Stimulated activated naive CD8-positive, alpha-beta T cell treated with anti-CD3 and anti-CD28 coated beads, Interleukin-15, Interleukin-2, amounts not matched to agents 100 U/mL and 50 U/mL, for 24 hours (primary cell): ENCODE measurements around the gene C1QL1.

Experiments
- ATAC-seq: fragments of 150-1000 bp; cut with Tn5 transposase; one replicate; pipeline ENCODE4 v1.10.0; 2021
- DNase-seq: peaks from one replicate; pipeline ENCODE4 v3.0.0; 2021

Gene C1QL1

DNA sequence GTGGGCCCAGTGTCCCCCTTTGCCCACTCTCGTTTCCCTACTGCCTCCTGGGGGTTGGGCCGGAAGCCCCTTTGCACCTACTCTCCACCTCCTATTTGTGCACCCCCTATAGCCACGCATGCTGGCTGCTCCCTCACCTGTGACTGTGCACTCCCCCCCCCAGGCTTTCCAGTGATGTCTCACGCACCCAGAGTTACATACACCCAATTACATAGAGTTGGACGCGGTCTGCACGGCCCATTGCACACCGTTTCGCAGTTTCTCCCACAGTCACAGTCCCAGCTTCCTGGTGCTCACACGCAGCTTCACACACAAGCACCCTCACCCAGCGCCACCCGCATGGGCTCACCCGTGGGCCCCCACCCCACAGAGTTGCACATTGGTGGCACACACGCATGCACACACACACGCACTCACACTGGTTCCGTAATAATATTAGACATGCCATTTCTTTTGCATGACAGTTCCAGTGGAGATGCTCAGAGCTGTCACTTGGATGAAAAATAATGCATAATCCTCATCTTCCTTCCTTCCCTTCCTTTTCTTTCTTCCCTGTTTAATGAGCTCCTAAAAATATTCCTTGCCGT is 21.5 kb upstream of the C1QL1 start:
- DNase-seq (no peak), ATAC-seq (no peak)

DNA sequence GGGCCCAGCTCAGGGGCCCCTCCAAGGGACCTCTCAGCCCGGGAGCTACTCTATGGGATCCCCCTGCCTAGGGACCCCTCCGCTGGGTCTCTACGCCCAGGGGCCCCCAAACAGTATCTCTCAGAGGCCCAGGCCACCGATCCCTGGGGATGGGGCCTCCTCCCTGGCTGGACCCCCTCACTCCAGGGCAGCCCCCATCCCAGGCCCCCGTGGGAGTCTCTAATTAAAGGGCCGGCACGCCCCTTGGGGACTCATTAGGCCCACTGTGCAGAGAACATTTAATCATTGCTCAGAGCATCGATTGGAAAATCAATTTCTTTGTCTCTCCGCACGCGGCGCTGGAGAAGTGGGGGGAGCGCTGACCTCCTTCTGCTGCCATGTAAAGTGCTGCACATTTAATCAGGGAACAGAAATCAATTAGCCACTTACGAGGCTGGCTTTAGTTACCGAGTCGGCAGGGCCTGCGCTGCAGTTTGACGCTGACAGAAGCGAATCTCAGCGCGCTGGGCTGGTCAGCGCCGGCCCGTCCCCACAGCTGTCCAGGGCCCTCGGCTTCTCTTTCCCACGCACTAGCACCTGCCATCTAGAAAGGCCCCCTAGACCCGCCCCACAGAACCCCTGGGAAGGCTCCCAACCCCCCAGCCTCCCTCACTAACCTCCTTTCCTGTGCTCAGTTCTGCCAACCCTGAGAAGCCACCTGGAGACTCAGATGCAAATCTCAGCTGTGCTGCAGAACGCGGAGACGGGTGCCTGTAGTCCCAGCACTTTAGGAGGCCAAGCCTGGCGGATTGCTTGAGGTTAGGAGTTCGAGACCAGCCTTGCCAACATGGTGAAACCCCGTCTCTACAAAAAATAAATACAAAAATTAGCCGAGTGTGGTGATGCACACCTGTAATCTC is 20.2 kb upstream of the C1QL1 start:
- DNase-seq (no peak), ATAC-seq (no peak)

DNA sequence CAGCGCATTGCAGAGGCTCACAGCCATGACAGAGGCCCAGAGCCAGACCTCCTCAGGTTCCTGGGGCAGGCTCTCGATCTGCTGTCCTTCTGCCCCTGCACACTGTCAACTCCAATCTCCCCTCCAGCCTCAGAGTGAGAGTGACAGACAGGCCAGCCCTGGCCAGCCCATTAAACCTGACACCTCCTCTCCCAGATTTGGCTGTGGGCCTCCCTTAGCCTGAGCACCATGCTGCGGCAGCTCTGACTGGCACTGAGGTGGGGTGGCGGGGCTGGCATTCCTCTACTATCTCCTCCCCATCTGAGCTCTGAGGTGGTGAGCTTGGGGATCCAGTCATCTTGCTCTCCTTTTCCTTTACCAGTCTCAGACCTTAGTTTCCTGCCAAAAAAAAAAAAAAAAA is 15.5 kb upstream of the C1QL1 start:
- no peak for DNase-seq
- no peak for ATAC-seq

DNA sequence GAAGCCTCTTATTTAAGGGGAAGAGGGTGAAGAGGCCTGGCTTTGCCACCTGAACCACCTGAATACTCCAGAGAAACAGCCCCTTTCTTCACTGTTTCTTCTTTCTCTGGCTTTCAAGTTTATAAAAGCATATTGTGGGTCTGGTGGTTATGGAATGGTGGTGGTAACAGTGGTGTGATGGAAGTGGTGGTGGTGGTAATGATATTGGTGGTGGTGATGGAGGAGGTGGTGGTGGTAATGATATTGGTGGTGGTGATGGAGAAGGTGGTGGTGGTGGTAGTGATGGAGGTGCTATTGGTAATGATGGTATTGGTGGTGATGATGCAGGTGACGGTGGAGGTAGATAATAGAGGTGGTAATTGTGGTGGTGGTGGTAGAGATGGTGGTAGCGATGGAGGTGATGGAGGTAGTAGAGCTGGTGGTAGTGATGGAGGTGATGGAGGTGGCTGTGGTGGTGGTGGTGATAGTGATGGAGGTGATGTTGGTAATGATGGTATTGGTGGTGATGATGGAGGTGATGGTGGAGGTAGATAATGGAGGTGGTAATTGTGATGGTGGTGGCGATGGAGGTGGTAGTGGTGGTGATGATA is 14.1 kb upstream of the C1QL1 start:
- ATAC-seq (no peak), DNase-seq (no peak)

DNA sequence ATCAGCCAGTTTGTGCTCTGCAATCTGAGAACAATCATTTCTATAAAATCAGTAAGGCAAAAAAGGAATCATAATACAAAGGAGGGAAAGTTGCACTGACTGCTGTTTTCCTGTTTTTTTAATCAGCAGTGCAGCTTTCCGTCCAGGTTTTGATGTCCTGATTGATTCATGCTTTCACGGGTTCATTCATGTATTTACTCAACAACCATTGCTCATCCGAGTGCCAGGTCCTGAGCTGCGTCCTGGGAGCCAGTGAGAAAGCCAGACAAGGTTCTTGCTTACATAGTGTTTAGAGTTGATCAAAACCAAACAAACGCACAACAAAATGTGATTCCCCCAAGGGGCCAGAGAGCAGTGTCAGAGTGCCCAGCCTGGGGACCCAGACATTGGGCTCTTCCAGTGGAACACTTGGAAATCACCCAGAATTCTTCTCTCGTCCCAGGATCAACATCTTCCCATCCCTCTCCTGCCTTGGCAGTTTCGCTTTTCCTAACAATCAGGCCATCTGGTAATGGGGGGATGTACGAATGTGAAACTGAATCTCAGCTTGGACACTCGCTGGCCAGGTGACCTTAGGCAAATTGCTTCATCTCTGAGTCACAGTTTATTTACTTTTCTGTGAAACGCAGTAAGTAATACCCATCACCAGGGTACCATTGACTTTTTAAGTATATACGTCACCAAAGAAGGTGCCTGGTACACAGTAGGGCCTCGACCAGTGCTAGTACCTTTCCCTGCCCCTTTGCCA is 13.3 kb upstream of the C1QL1 start:
- ATAC-seq (no peak), DNase-seq (no peak)

DNA sequence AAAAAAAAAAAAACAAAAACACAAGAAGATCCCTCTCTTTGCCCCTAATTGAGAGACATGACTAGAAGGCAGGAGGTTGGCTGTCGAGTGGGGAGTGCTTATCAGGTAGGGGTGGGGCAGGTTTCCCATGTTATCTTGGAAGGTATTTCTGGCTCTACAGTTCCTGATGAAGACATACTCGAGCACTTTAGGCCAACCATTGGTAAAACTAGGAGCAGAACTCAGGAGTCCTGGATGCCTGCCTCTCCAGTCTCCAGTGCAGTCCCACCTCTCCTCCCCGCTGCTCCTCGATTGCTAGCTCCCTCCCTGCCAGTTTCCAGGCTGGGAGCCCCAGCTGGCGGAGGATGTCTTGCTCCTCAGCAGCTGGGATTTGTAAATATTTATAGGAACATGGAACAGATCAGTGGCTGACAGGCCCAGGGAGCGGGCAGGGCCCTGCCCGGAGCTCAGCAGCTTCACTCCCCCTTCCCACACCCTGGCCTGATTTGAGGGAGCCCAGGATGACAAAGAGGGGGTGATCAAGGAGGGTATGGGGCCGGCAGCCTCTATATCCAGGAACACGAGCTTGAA is 11.4 kb upstream of the C1QL1 start:
- DNase-seq (no peak), ATAC-seq (no peak)

DNA sequence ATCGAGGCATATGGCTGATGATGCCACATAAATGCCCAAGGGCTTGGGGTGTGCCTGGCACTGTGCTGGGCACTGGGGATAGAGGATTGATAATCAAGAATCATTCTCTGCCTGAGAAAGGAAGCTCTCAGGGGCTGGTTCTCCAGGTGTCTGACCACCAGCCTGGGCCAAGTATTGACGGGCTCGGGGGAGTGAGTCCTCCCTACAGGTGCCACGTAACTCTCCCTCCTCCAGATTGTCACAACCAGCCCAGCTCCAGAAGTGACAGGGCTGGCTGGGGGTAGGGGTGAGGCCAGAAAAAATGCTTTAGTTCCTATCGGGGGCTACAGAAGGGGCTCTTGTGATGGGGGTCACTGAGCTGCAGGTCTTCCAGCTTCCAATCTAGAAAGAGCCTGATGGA is 10.7 kb upstream of the C1QL1 start:
- ATAC-seq (no peak), DNase-seq (no peak)

DNA sequence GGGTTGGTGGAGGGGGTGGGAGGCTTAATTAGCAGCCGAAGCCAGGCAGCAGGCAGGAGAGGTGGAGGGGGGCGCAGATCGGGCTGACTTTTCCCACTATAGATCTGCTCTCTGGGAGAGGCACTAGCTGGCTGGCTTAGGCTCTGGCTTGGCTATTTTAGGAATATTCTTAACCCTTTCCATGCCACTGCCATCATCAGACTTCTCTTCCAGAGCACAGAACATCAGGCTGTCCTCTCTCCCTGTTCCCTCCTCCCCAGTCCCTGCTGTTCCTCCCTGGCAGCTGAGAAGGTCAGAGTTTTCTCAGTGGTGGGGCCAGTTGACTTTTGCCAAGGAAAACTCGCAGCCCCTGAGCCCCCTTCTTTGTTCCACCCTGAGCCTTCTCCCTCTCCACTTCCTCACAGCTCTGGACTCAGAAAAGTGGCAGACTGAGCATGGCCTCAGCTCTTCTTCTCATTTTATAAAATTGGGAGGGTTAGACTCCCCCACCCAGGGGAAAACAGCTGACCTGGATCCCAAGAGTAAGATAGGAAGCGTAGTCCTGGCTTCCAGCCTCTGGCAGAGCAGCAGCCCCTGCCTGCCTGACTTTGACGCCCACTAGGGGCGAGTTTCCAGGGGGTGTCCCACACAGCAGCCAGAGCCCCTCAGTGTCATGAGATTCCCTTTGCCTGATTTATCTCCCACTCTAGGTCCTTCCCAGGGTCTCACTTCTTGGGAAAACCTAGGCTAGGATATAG is 9.9 kb upstream of the C1QL1 start:
- ATAC-seq (no peak), DNase-seq (no peak)

DNA sequence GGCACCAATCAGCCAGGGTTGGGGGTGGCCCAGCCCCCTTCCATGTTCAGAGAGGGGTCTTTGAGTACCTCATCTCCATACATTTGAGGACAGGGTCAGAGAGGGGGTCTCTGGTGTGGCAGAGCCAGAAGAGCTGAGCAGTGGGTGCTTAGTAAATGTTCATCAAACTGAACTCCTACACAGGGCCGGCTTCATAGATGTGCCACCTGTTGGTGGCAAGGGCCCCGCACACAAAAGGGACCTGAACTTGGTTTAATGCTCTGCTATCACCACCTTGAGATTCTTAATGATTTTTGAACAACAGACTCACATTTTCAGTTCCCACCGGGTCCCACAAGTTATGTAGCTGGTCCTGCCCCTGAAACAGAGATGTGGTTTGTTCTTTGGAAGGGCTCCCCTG is 9.0 kb upstream of the C1QL1 start:
- no peak for ATAC-seq
- DNase-seq, result no peak

DNA sequence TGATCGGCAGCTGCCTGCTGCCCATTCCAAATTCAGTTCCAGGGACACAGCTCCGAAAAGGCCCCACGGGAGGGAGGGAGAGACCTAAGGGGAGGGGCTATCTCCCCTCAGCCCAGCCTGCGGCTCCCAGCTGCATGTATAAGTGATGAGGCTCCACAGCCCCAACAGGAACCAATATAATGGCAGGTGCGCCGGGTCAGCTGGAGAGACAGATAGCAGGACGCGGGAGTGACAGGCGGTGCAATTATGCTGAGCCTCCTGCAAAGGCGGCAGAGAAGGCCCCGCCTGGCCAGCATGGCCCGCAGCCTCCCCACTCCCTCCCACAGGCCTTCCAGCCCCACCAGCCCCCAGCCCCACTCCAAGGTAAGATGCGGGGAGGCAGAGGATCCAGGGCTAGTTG is 8.1 kb upstream of the C1QL1 start:
- no peak for DNase-seq
- ATAC-seq, result no peak

DNA sequence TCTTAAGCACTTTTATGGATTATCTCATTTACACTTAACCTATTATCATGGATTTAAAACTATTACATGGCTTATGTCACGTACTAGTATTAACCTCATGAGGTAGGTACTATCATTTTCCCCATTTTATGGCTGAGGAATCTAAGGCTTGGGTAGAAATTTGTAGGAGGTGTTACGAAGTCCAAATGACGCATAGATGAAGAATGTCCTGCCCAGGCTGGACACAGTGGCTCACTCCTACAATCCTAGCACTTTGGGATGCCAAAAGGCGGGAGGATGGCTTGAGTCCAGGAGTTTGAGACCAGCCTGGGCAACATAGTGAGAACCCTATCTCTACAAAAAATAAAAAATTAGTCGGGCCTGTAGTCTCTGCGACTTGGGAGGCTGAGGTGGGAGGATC is 4.8 kb upstream of the C1QL1 start:
- no peak for DNase-seq

DNA sequence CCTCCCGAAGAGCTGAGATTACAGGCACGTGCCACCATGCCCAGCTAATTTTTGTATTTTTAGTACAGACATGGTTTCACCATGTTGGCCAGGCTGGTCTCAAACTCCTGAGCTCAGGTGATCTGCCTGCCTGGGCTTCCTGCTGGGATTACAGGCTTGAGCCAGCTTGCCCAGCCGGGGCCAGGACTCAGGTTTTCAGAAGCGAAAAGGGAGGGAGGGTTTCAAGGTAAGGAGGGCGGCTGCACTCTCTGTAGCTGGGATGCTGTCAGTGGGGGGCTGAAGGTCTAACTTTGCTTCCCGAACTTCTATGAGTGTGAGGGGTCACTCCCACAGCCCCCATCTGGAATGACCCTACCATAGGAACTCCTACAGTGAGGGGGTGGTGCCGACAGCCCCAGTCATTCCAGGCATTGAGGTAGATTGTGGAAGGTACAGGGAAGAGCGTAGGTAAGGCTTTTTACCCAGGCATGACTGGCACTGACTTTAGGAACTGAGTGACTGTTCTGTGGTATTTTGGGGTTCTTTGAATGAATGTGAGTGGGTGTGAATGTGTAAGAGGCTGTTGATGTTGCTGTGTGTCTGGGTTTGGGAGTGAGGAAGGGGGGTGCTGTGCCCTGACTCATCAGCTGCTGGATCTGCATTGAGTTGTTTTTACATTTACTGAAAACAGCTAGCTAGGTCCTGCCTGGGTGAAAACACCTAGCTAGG is 3.8 kb upstream of the C1QL1 start:
- ATAC-seq (peak; percentile 83), DNase-seq (peak; percentile 53)

More for the DNA sequence above, 4.8 kb upstream of the C1QL1 start:
- no peak for ATAC-seq

DNA sequence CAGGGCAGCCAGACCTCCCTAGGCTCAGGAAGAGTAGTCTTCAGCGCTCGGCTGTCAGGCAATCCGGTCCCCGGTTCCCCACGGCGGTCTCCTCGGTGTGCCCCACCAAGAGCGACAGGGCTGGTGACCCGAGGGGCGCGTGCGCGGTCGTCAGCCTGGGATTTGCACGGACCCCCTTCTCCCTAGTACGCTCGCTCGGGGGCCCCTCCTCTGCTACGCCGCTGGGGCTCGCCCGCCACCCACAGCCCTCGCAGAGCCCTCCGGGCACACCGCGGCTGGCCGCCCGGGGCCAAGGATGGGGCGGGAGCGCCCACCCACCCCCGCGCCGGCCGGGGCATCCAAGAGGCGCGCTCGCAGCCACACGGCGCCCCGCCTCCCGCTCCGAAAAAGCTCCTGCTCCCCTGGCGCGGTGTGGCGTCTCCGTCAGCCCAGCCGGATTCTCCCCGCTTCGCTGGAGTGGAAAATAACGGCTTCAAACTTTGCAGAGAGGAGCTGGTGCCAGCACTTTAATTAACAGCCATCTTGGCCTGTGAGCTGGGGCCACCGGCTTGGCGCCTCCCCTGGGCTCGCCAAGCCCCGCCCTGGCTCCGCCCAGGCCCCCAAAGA is 2.1 kb upstream of the C1QL1 start:
- ATAC-seq, result no peak
- peak; percentile 45 for DNase-seq

DNA sequence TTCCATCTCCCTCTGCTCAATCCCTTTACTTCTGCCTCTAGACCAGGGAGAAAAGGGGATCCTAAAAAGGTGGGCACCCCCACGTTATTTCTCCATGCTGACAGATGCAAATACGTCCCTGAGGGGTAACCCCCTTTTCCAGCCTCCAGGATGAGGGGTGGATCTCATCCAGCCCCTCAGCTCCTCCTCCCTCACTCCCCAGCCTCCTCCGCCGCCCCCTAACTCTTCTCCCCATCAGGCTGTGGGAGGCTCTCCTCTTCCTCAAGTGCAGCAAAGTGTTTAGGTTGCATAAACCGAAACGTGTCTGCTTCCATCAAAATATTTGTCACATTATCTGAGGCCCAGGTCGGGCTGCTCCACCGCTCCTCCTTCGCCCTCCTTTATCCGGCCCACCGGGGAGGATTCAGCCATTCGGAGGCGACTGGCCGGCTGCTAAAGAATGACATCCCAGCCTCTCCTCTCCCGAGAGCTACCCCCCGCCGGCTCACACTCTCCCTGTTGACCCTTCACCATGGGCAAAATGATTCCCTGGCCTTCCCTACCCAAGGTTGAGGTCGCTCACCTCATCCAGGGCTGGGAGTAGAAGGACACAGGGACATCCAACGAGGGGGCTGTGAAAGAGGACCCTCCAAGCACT is 1.2 kb upstream of the C1QL1 start:
- no peak for ATAC-seq
- DNase-seq, result no peak

DNA sequence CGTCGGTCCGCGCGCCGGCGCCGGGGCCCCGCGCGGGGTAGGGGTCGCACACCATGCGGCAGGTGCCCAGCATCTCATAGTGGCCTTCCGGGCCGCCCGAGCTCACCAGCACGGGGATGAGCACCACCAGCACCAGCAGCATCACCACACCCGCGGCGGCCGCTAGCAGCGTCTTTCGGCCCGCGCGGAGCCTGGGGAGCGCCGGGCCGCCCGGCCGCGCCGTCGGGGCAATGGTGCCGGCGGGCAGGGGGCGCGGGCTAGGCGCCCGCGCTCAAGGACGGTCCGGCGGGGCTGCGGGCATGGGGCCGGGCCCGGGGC is 237 bp downstream of the C1QL1 start:
- no peak for ATAC-seq
- no peak for DNase-seq

DNA sequence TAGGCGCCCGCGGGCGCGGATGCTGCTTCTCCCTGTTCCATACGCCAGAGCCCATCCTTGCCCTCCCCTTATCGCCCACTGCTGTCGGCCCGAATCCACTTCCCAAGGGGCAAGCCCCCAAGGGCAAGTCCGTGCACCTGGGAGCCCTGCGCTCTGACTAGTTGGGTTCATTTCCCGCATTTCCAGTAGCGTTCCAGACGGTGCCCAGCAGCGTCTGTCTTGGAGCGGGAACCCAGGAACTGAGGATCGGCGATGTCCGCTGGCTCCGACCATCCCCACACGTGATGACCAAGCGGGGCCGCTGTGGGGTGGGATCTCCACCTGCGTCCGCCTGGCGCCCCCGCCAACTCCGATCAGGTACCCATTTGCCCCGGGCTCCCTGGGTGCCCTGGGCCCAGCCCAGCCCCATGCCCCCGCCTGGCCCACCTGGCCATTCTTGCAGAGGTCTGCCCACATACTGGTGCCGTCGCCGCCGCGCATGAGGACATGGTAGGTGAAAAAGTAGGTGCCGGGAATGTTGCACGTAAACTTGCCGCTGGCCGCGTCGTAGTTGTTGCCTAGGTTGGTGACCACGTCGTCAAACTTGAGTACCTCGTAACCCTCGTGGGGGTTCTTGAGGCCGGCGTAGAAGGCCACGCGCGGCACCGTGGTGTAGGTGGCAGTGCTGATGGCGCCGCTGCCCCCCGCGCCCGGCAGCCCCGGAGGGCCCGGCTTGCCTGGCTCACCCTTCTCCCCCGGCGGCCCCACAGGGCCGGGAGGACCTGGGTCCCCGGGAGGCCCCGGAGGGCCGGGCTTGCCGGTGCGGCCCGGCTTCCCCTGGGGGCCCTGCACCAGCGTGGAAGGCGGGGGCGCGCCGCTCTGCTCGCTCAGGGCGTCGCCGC is 837 bp downstream of the C1QL1 start:
- ATAC-seq (no peak), DNase-seq (no peak)

DNA sequence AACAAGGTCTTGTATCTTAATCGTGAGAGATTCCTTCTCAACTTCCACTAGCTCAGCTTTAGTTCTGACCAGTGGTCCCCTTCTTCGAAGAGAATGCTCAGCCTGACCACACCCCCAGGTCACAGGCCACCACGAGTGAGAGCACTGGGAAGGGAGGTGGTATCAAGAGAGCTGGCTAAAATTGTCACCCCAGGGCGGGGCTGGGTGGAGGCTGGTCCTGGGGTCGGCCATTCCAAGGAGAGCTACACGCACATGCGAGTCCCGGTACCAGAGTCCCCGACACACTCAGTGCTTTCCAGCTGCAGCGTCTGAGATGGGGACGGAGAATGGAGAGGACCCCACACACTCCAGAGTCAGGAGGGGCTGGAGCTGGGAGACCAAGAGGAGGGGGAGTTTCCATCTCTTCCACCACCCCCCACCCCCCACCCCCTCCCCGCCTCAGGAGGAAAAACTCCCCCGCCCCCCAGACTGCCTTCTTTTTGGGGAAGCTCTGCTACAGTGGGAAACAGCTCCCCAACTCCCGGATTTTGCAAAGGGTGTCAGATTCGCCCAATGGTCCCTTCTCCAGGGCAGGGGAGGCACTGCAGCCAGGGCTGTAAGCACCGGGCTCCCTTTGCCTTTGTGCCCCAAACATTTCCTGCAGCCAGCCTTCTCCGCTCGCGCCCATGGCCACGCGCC is 1.6 kb downstream of the C1QL1 start:
- ATAC-seq (no peak), DNase-seq (no peak)

DNA sequence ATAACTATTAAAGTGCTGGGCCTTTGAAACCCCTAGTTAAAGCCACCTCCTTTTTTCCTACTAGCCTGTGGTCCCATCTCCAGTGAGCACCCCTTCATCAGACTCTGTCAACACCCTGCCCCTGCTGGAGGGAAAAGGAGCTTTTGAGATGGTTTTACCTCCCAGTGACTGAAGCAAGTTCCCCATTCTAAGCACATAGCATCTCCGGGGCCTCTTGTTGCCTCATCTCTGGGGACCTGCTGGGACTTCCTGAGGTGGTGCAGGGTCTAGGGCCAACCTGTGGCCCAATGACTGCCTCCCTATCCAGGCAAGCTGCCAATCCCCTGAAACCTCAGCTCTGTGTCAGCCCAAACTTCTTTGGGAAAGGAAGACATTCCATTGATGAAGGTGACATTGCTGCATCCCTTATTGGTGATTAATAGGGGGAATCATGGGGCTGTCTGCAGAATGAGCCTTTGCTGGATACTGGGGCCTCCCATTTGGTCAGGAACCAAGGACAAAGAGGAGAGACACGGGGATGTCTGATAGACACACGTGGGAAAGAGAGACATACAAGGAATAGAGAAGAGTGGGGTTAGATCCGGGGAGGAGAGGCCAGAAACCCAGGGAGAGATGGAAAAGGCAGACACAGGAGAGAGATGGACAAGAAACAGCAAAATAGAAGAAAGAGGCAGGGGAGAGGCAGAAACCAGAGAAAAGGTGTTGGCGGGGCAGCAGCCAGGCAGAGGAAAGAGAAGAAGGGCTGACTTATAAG is 2.4 kb downstream of the C1QL1 start:
- DNase-seq, result no peak
- ATAC-seq, result no peak
